T-helper 2 cell (primary cell): ENCODE data around the gene PPP1R3E.

ENCODE experiments used
- DNase-seq, 5 experiments: peaks; one replicate each; pipeline versions ENCODE4 v3.0.0 to v3.0.0-alpha.2; 2012 to 2022

Gene PPP1R3E

DNA sequence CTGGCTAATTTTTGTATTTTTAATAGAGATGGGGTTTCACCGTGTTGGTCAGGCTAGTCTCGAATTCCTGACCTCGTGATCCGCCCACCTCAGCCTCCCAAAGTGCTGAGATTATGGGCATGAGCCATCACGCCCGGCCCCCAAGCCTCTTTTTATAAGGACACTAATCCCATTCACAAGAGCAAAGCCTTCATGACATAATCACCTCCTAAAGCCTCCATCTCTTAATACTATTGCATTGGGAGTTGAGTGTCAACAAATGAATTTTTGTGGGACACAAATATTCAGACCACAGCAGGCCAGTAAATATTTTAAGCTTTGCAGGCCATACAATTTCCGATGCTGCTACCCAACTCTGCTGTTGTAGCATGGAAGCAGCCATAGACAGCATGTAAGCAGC, 54.1 kb downstream of the PPP1R3E start:
- no peak for DNase-seq
